SK-N-SH treated with all-trans-retinoic acid at 6 μM for 48 hours (cell line): Measurements from ENCODE around the gene ZNF346.

Experiments used
- ARNTL ChIP-seq: fragments of 450-650 bp; formaldehyde crosslinking; IDR thresholded peaks from 2 replicates; pipeline ENCODE4 v1.5.0; 2020; ENCODE audit warnings: low read depth, mild to moderate bottlenecking, moderate library complexity, borderline replicate concordance
- CREB5 ChIP-seq: fragments of 250-450 bp; sonication (Bioruptor Pico); IDR thresholded peaks from 2 replicates; pipeline ENCODE4 v1.5.1; 2020; ENCODE audit warnings: low read depth, mild to moderate bottlenecking, moderate library complexity
- ESRRG ChIP-seq: fragments of 250-450 bp; sonication (Bioruptor Pico); IDR thresholded peaks from 2 replicates; pipeline ENCODE4 v1.6.1; 2021; ENCODE audit warnings: mild to moderate bottlenecking
- ISL1 ChIP-seq: fragments of 250-450 bp; sonication (Bioruptor Pico); IDR thresholded peaks from 2 replicates; pipeline ENCODE4 v2.1.2; 2022; ENCODE audit warnings: mild to moderate bottlenecking, moderate library complexity
- PATZ1 ChIP-seq: fragments of 250-450 bp; sonication (Bioruptor Pico); IDR thresholded peaks from 2 replicates; pipeline ENCODE4 v1.8.0; 2020; ENCODE audit warnings: mild to moderate bottlenecking, moderate library complexity, borderline replicate concordance
- PPARA ChIP-seq: fragments of 250-450 bp; sonication (Bioruptor Pico); IDR thresholded peaks from 2 replicates; pipeline ENCODE4 v1.5.0; 2020; ENCODE audit warnings: mild to moderate bottlenecking, borderline replicate concordance
- ZFP3 ChIP-seq: fragments of 250-450 bp; sonication (Bioruptor Pico); IDR thresholded peaks from 2 replicates; pipeline ENCODE4 v1.5.0; 2020; ENCODE audit warnings: mild to moderate bottlenecking, moderate library complexity
- ZNF565 ChIP-seq: fragments of 450-650 bp; formaldehyde crosslinking; conservative IDR thresholded peaks from 2 replicates; pipeline ENCODE4 v1.5.0; 2020; ENCODE audit warnings: low read depth, mild to moderate bottlenecking, moderate library complexity
- ZNF8 ChIP-seq: fragments of 450-650 bp; formaldehyde crosslinking; IDR thresholded peaks from 2 replicates; pipeline ENCODE4 v1.5.0; 2020; ENCODE audit warnings: mild to moderate bottlenecking, moderate library complexity
- TF ChIP-seq, protein P1 (sequence below): fragments of 250-450 bp; sonication (Bioruptor Pico); IDR thresholded peaks from 2 replicates; pipeline ENCODE4 v1.8.0; 2021; ENCODE audit warnings: low read depth, mild to moderate bottlenecking, moderate library complexity, borderline replicate concordance
- TF ChIP-seq, protein P2 (sequence below): fragments of 250-450 bp; sonication (Bioruptor Pico); IDR thresholded peaks from 2 replicates; pipeline ENCODE4 v1.5.1; 2021; ENCODE audit warnings: mild to moderate bottlenecking, moderate library complexity
- TF ChIP-seq, protein P3 (sequence below): fragments of 250-450 bp; sonication (Bioruptor Pico); IDR thresholded peaks from 2 replicates; pipeline ENCODE4 v1.5.0; 2020; ENCODE audit warnings: mild to moderate bottlenecking, moderate library complexity

DNA sequence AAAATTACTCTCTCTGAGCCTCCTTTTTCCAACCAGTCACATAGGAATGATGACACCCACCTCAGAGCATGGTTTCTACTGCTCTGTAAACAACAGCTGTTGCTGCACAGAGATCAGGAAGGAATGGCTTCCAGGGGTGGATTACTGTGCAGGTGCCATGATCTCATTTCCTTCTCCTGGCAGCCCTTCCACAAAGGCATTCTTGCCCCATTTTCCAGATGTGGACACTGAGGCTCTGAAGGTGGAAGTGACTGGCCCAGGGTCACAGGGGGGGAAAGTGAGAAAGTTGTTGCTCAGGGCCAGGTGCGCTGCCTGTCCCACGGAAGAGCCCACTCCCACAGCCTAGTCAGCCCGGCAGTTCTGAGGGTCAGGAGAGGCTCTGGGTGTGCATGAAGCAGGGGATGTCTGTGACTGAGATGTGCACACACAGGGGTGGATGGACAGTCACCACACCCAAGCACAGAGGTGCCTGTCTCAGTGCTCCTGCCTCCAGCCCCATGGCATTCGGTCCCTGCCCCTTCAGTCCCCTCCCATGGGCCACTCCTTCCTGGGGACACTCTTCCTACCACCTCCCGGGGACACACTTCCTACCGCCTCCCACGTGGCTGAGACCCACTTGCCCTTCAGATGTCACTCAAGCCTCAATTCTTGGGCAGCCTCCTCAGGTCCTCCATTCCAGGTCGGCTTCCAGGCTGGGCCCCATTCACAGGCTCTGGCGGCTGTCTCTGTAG, 81.2 kb downstream of the ZNF346 start:
- no peak for TF ChIP-seq ESRRG (CRISPR knock-in tag)
- TF ChIP-seq ZFP3 (CRISPR knock-in tag) = no peak
- no peak for TF ChIP-seq CREB5 (CRISPR knock-in tag)
- TF ChIP-seq ZNF565 (CRISPR knock-in tag) = no peak
- no peak for TF ChIP-seq ISL1 (CRISPR knock-in tag)
- TF ChIP-seq ZNF8 (CRISPR knock-in tag) = no peak
- TF ChIP-seq, protein P1, sequence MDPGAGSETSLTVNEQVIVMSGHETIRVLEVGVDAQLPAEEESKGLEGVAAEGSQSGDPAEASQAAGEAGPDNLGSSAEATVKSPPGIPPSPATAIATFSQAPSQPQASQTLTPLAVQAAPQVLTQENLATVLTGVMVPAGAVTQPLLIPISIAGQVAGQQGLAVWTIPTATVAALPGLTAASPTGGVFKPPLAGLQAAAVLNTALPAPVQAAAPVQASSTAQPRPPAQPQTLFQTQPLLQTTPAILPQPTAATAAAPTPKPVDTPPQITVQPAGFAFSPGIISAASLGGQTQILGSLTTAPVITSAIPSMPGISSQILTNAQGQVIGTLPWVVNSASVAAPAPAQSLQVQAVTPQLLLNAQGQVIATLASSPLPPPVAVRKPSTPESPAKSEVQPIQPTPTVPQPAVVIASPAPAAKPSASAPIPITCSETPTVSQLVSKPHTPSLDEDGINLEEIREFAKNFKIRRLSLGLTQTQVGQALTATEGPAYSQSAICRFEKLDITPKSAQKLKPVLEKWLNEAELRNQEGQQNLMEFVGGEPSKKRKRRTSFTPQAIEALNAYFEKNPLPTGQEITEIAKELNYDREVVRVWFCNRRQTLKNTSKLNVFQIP (CRISPR knock-in tag) = no peak
- no peak for TF ChIP-seq PATZ1 (CRISPR knock-in tag)
- no peak for TF ChIP-seq ARNTL (CRISPR knock-in tag)
- no peak for TF ChIP-seq PPARA (CRISPR knock-in tag)
- TF ChIP-seq, protein P2, sequence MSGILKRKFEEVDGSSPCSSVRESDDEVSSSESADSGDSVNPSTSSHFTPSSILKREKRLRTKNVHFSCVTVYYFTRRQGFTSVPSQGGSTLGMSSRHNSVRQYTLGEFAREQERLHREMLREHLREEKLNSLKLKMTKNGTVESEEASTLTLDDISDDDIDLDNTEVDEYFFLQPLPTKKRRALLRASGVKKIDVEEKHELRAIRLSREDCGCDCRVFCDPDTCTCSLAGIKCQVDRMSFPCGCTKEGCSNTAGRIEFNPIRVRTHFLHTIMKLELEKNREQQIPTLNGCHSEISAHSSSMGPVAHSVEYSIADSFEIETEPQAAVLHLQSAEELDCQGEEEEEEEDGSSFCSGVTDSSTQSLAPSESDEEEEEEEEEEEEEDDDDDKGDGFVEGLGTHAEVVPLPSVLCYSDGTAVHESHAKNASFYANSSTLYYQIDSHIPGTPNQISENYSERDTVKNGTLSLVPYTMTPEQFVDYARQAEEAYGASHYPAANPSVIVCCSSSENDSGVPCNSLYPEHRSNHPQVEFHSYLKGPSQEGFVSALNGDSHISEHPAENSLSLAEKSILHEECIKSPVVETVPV (CRISPR knock-in tag) = no peak
- TF ChIP-seq, protein P3, sequence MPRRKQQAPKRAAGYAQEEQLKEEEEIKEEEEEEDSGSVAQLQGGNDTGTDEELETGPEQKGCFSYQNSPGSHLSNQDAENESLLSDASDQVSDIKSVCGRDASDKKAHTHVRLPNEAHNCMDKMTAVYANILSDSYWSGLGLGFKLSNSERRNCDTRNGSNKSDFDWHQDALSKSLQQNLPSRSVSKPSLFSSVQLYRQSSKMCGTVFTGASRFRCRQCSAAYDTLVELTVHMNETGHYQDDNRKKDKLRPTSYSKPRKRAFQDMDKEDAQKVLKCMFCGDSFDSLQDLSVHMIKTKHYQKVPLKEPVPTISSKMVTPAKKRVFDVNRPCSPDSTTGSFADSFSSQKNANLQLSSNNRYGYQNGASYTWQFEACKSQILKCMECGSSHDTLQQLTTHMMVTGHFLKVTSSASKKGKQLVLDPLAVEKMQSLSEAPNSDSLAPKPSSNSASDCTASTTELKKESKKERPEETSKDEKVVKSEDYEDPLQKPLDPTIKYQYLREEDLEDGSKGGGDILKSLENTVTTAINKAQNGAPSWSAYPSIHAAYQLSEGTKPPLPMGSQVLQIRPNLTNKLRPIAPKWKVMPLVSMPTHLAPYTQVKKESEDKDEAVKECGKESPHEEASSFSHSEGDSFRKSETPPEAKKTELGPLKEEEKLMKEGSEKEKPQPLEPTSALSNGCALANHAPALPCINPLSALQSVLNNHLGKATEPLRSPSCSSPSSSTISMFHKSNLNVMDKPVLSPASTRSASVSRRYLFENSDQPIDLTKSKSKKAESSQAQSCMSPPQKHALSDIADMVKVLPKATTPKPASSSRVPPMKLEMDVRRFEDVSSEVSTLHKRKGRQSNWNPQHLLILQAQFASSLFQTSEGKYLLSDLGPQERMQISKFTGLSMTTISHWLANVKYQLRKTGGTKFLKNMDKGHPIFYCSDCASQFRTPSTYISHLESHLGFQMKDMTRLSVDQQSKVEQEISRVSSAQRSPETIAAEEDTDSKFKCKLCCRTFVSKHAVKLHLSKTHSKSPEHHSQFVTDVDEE (CRISPR knock-in tag) = no peak
